Neural cell (in vitro differentiated cells): ENCODE results near the gene ALLC. TPM values are rescaled to one million over a fixed set of nuclear protein-coding genes. Genes with fewer than 3 reads are reported as not detected.

Source experiments
- H2AFZ ChIP-seq: fragments of 200-600, 300-800 bp; sonication (generic), shearing (Covaris generic); 2 replicates; pipeline ENCODE4 v1.6.0; 2014; ENCODE audit warnings: low read depth, mild to moderate bottlenecking, antibody characterized with exemption, low read length, moderate library complexity
- H3F3A ChIP-seq: fragments of 200-600 bp; shearing (Covaris generic); 2 replicates; pipeline ENCODE4 v1.6.1; 2016; ENCODE audit warnings: mild to moderate bottlenecking, moderate library complexity, mixed read lengths, antibody characterized with exemption, low read length; ENCODE audit not compliant: insufficient read depth, poor library complexity, severe bottlenecking
- H3K27ac ChIP-seq: fragments of 200-600, 300-800 bp; sonication (generic), shearing (Covaris generic); 2 replicates; pipeline ENCODE4 v1.5.1; 2014; ENCODE audit warnings: mild to moderate bottlenecking, low read length, moderate library complexity
- H3K27me3 ChIP-seq: fragments of 300-800, 200-600 bp; sonication (generic), shearing (Covaris generic); 2 replicates; pipeline ENCODE4 v1.6.0; 2014; ENCODE audit warnings: mild to moderate bottlenecking, low read depth, low read length, moderate library complexity; ENCODE audit not compliant: insufficient read depth
- H3K36me3 ChIP-seq: fragments of 300-800, 200-600 bp; sonication (generic), shearing (Covaris generic); 2 replicates; pipeline ENCODE4 v1.5.1; 2014; ENCODE audit warnings: mild to moderate bottlenecking, antibody characterized with exemption, low read length, moderate library complexity; ENCODE audit not compliant: insufficient read depth
- H3K4me2 ChIP-seq: fragments of 300-800, 200-600 bp; sonication (generic), shearing (Covaris generic); 2 replicates; pipeline ENCODE4 v1.6.0; 2014; ENCODE audit warnings: mild to moderate bottlenecking, low read length
- H3K4me3 ChIP-seq: fragments of 300-800, 200-600 bp; sonication (generic), shearing (Covaris generic); 2 replicates; pipeline ENCODE4 v1.5.1; 2014; ENCODE audit warnings: mild to moderate bottlenecking, low read length, moderate library complexity
- H3K79me2 ChIP-seq: fragments of 200-600 bp; shearing (Covaris generic); replicated peaks from 2 replicates; pipeline ENCODE4 v1.6.0; 2014; ENCODE audit warnings: mild to moderate bottlenecking, low read length, moderate library complexity; ENCODE audit not compliant: insufficient read depth
- H3K9ac ChIP-seq: fragments of 300-800, 200-600 bp; sonication (generic), shearing (Covaris generic); 2 replicates; pipeline ENCODE4 v1.6.1; 2016; ENCODE audit warnings: mild to moderate bottlenecking, low read length, mixed read lengths
- H3K9me2 ChIP-seq: fragments of 200-600 bp; shearing (Covaris generic); 2 replicates; pipeline ENCODE4 v1.6.1; 2016; ENCODE audit warnings: mild to moderate bottlenecking, low read length, mixed read lengths; ENCODE audit not compliant: insufficient read depth
- H3K9me3 ChIP-seq: fragments of 200-600, 300-800 bp; sonication (generic), shearing (Covaris generic); 2 replicates; pipeline ENCODE4 v1.6.1; 2016; ENCODE audit warnings: mild to moderate bottlenecking, mixed run types, low read length, moderate library complexity, mixed read lengths
- H4K20me1 ChIP-seq: fragments of 200-600 bp; shearing (Covaris generic); 2 replicates; pipeline ENCODE4 v1.6.1; 2016; ENCODE audit warnings: mild to moderate bottlenecking, mixed run types; ENCODE audit not compliant: insufficient read depth
- EP300 ChIP-seq: fragments of 450-650 bp; conservative IDR thresholded peaks from 2 replicates; pipeline ENCODE4 v1.6.1; 2014; ENCODE audit warnings: antibody characterized with exemption, mild to moderate bottlenecking, moderate library complexity; ENCODE audit not compliant: poor library complexity, severe bottlenecking
- EZH2 ChIP-seq: fragments of 200-600, 300-800 bp; shearing (Covaris generic), sonication (generic); IDR thresholded peaks from 2 replicates; pipeline ENCODE4 v1.6.1; 2014; ENCODE audit warnings: antibody characterized with exemption, low read length, borderline replicate concordance, mild to moderate bottlenecking; ENCODE audit not compliant: insufficient read depth, poor library complexity, severe bottlenecking
- MXI1 ChIP-seq: fragments of 450-650 bp; conservative IDR thresholded peaks from 2 replicates; pipeline ENCODE4 v1.6.1; 2014; ENCODE audit warnings: antibody characterized with exemption, mild to moderate bottlenecking; ENCODE audit not compliant: poor library complexity, severe bottlenecking
- POLR2AphosphoS5 ChIP-seq: IDR thresholded peaks from 2 replicates; pipeline ENCODE4 v1.6.1; 2012
- RAD21 ChIP-seq: fragments of 450-650 bp; conservative IDR thresholded peaks from 2 replicates; pipeline ENCODE4 v1.6.1; 2014; ENCODE audit warnings: antibody characterized with exemption, mild to moderate bottlenecking, moderate library complexity
- REST ChIP-seq: IDR thresholded peaks from 2 replicates; pipeline ENCODE4 v1.6.1; 2012; ENCODE audit warnings: borderline replicate concordance
- SMC3 ChIP-seq: fragments of 450-650 bp; conservative IDR thresholded peaks from 2 replicates; pipeline ENCODE4 v1.6.1; 2014; ENCODE audit warnings: antibody characterized with exemption, mild to moderate bottlenecking, moderate library complexity; ENCODE audit not compliant: poor library complexity
- TAF1 ChIP-seq: IDR thresholded peaks from 2 replicates; pipeline ENCODE4 v1.6.1; 2012; ENCODE audit warnings: low read depth
- polyA plus RNA-seq: library from polyadenylated mRNA; depleted of rRNA; stranded (reverse); fragments of >200 nt; gene quantifications from 2 replicates; pipeline ENCODE4 v1.2.3, GENCODE V29; 2014
- TF ChIP-seq, protein P1 (sequence below): fragments of 450-650 bp; IDR thresholded peaks from 2 replicates; pipeline ENCODE4 v1.5.1; 2014; ENCODE audit warnings: antibody characterized with exemption, mild to moderate bottlenecking, moderate library complexity; ENCODE audit not compliant: poor library complexity, severe bottlenecking

Gene ALLC
- polyA plus RNA-seq, 1 donor from 2014 or later, result 0.33 TPM

- H3K9me2 ChIP-seq, result no peaks in the 10 kb centered on the region
- no peak overlapping the region for H2AFZ ChIP-seq
- no peak for TF ChIP-seq POLR2AphosphoS5
- TF ChIP-seq SMC3, result no peak
- TF ChIP-seq EZH2, result no peak
- TF ChIP-seq, protein P1, sequence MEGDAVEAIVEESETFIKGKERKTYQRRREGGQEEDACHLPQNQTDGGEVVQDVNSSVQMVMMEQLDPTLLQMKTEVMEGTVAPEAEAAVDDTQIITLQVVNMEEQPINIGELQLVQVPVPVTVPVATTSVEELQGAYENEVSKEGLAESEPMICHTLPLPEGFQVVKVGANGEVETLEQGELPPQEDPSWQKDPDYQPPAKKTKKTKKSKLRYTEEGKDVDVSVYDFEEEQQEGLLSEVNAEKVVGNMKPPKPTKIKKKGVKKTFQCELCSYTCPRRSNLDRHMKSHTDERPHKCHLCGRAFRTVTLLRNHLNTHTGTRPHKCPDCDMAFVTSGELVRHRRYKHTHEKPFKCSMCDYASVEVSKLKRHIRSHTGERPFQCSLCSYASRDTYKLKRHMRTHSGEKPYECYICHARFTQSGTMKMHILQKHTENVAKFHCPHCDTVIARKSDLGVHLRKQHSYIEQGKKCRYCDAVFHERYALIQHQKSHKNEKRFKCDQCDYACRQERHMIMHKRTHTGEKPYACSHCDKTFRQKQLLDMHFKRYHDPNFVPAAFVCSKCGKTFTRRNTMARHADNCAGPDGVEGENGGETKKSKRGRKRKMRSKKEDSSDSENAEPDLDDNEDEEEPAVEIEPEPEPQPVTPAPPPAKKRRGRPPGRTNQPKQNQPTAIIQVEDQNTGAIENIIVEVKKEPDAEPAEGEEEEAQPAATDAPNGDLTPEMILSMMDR, result no peak
- TF ChIP-seq MXI1, result no peak
- TF ChIP-seq TAF1, result no peak
- no peak for TF ChIP-seq REST
- no peak for TF ChIP-seq EP300
- no peak for TF ChIP-seq RAD21
- H3K4me3 ChIP-seq, result no peak overlapping the region
- H3K36me3 ChIP-seq, result no peaks in the 10 kb centered on the region
- H4K20me1 ChIP-seq, result no peaks in the 10 kb centered on the region
- no peaks in the 10 kb centered on the region for H3K27me3 ChIP-seq
- H3K27ac ChIP-seq, result no peak overlapping the region
- H3K9ac ChIP-seq, result no peak overlapping the region
- H3K79me2 ChIP-seq, result no peaks in the 10 kb centered on the region
- H3K4me2 ChIP-seq, result no peak overlapping the region
- H3F3A ChIP-seq, result no peaks in the 10 kb centered on the region
- no peaks in the 10 kb centered on the region for H3K9me3 ChIP-seq
Observed at GRCh38 chr2:3674066-3674845, 16.3 kb downstream of the ALLC start.

DNA sequence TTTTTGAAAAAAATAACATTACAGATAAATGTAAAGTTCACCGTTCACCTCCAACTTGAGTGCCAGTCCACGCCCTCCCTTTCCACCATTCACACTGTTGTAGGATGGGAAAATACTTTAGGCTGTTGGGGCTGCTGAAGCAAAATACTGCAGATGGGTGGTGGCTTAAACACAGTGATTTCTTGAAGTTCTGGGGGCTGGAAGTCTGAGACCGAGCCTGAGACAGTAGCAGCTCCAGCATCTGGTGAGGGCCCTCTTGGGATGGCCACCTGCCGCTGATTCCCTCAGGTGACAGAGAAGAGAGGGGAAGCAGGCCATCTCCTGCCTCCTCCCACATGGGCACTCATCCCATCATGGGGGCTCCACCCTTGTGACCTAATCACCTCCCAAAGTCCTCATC, 17.7 kb downstream of the ALLC start:
- no peak overlapping the region for H3K27ac ChIP-seq
- H4K20me1 ChIP-seq, result no peaks in the 10 kb centered on the region
- H3K9me3 ChIP-seq, result no peaks in the 10 kb centered on the region
- no peak for TF ChIP-seq EP300
- TF ChIP-seq TAF1, result no peak
- no peak for TF ChIP-seq EZH2
- no peak for TF ChIP-seq POLR2AphosphoS5
- no peak for TF ChIP-seq SMC3
- TF ChIP-seq RAD21, result no peak
- no peak for TF ChIP-seq MXI1
- no peak for TF ChIP-seq REST
- no peak overlapping the region for H3K4me2 ChIP-seq
- H3K9me2 ChIP-seq, result no peaks in the 10 kb centered on the region
- H3K4me3 ChIP-seq, result no peak overlapping the region
- no peaks in the 10 kb centered on the region for H3K36me3 ChIP-seq
- H2AFZ ChIP-seq, result no peak overlapping the region
- H3K27me3 ChIP-seq, result no peaks in the 10 kb centered on the region
- no peak overlapping the region for H3K9ac ChIP-seq
- no peaks in the 10 kb centered on the region for H3F3A ChIP-seq
- H3K79me2 ChIP-seq, result no peaks in the 10 kb centered on the region
